Fibroblast of villous mesenchyme (primary cell): ENCODE results near the gene NGEF. TPM values are rescaled to one million over a fixed set of nuclear protein-coding genes. Genes with fewer than 3 reads are reported as not detected.

Experiments used
- DNase-seq: peaks from one replicate; pipeline ENCODE4 v3.0.0-alpha.2; 2010; ENCODE audit warnings: low read depth
- H3K4me3 ChIP-seq: 2 replicates; pipeline ENCODE4 v1.5.1; 2011; ENCODE audit warnings: low read depth, mild to moderate bottlenecking, low read length
- total RNA-seq: library from RNA; depleted of rRNA; stranded (reverse); fragments of >200 nt; gene quantifications from 2 replicates; pipeline ENCODE4 v1.2.3, GENCODE V29; 2012
- TF ChIP-seq, protein P1 (sequence below): IDR thresholded peaks from 2 replicates; pipeline ENCODE4 v1.5.1; 2012; ENCODE audit warnings: low read depth, mild to moderate bottlenecking, low read length; ENCODE audit not compliant: insufficient read depth

Gene NGEF
- total RNA-seq, 1 donor: 0.86 TPM

DNA sequence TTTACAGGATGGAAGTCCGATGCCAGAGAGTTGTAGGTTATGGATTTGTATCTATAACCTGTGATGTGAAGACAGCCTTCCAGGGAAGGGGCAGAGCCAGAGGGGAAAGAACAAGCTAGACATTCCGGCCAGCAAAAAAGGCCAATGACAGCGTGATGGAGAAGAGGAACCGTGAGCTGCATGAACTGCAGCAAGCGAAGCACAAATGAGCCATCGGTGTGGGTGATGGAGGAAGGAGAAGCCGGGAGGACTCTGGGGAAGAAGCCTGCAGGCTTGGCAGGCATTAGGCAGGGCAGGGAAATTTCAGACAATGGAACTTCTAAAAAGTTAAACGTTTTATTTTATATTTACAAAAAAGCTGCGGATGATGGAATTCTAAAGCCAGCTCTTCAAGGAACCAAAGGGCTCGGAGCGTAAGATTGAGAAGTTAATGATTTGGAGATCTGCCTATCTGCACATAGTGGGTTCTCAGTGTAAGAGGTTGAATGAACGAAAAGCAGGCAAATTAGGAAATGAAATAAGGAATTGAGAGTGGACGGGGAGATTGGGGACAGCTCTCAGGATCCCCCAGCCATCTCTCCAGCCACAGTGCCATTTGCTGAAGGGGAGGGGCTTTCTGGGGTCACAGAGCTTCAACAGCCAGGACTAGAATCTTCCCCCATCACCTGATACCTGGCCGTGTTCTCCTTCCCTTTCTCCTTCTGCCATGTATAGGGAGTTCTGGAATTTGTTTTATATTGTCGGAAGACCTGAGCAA is 28.4 kb downstream of the NGEF start:
- H3K4me3 ChIP-seq: no peak overlapping the region
- TF ChIP-seq, protein P1, sequence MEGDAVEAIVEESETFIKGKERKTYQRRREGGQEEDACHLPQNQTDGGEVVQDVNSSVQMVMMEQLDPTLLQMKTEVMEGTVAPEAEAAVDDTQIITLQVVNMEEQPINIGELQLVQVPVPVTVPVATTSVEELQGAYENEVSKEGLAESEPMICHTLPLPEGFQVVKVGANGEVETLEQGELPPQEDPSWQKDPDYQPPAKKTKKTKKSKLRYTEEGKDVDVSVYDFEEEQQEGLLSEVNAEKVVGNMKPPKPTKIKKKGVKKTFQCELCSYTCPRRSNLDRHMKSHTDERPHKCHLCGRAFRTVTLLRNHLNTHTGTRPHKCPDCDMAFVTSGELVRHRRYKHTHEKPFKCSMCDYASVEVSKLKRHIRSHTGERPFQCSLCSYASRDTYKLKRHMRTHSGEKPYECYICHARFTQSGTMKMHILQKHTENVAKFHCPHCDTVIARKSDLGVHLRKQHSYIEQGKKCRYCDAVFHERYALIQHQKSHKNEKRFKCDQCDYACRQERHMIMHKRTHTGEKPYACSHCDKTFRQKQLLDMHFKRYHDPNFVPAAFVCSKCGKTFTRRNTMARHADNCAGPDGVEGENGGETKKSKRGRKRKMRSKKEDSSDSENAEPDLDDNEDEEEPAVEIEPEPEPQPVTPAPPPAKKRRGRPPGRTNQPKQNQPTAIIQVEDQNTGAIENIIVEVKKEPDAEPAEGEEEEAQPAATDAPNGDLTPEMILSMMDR: no peak
- DNase-seq: no peak

DNA sequence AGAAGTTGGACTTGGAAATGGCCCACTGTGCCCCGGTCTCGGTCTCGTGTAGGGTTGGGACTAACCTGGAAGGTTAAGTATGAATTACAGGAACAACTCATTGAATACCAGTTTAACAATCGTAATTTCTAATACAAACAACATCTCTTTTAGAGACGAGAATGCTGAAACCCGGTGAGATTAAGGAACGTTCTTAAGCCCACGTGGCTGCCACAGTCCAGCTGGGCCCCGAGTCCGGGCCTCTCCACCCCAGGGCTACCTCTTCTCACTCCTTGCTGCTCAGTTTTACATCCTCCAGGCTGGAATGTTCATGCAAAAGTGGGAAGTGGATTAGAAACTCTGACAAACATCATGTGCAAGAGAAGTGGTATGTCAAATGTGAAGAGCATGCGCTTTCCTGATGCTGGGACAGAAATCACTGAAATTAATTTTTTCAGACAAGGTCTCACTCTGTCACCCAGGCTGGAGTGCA is 29.4 kb downstream of the NGEF start:
- DNase-seq: no peak
- no peak overlapping the region for H3K4me3 ChIP-seq
- TF ChIP-seq, protein P1: no peak

GRCh38 chr2:232982926-232983668 is 30.0 kb downstream of the NGEF start:
- no peak overlapping the region for H3K4me3 ChIP-seq
- TF ChIP-seq, protein P1: no peak
- no peak for DNase-seq

DNA sequence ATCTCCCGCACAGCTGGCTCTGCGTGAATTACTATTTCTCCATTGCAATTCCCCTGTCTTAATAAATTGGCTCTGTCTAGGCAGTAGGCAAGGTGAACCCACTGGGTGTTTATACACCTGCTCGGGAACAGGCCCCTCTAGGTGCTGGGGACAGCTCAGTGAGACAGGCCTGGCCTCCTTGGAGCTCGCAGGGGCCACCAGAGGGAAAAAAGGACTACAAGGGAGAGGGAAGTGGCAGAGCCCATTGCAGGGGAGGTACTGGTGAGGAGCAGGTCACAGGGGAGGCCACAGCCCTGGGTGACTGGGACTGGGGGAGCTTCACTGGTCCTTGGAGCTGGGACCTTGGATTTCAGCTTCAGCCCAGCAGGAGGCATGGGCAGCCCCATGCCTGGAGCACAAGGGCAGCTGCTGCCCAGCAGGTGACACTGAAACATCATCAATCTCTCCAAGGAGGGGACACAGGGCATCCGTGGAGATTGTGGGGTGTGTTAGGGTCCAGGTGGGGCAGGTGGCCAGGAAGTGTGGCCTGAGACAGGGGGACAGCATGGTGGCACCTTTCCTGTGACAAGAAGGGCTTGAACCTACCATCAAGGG is 31.2 kb downstream of the NGEF start:
- TF ChIP-seq, protein P1: no peak
- H3K4me3 ChIP-seq: no peak overlapping the region
- no peak for DNase-seq

GRCh38 chr2:232981356-232981755 is 31.7 kb downstream of the NGEF start:
- TF ChIP-seq, protein P1: no peak
- no peak overlapping the region for H3K4me3 ChIP-seq
- DNase-seq: no peak

DNA sequence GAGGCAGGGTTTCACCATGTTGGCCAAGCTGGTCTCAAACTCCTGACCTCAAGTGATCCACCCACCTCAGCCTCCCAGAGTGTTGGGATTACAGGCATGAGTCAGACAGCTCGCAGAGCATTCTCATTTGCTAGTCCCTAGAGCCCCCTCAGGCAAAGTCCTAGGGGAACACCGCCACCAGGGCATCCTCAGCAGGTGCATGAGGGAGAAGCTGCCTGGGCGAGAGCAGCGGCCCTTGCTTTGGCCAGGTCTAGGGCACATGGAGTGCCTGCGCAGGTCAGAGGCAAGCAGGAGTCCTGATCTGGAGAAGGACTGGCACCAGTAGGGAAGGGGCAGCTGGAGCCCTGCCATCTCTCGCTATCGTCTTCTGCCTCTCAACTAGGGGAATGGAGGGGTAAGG is 32.4 kb downstream of the NGEF start:
- TF ChIP-seq, protein P1: no peak
- no peak for DNase-seq
- no peak overlapping the region for H3K4me3 ChIP-seq
